Measurements from ENCODE around the gene DEPP1.

DNA sequence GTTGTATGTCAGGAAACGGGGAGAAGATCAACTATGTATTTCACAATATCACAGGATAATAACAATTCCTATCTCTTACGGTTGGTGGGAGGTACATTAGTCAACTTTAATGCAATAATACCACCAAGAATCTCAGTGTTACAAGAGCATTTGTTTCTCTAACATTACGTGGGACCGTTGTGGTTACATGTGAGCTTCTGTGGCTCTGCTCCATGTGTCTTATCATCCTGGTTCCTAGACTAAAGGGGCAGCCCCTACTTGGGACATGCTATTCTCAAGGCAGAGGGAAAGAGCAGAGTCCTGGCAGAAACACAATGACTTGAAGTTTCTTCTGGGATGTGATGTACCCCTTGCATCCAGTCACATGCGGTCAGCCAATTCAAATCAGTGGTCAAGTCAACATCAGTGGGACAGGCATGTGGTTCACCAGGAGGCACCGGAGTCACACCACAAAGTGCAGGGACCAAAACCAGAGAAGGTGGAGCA lies 19.6 kb upstream of the DEPP1 start:
- no peak for TF ChIP-seq POLR2A (IDR thresholded peaks at IDR 0.05)
- TF ChIP-seq, protein P1, sequence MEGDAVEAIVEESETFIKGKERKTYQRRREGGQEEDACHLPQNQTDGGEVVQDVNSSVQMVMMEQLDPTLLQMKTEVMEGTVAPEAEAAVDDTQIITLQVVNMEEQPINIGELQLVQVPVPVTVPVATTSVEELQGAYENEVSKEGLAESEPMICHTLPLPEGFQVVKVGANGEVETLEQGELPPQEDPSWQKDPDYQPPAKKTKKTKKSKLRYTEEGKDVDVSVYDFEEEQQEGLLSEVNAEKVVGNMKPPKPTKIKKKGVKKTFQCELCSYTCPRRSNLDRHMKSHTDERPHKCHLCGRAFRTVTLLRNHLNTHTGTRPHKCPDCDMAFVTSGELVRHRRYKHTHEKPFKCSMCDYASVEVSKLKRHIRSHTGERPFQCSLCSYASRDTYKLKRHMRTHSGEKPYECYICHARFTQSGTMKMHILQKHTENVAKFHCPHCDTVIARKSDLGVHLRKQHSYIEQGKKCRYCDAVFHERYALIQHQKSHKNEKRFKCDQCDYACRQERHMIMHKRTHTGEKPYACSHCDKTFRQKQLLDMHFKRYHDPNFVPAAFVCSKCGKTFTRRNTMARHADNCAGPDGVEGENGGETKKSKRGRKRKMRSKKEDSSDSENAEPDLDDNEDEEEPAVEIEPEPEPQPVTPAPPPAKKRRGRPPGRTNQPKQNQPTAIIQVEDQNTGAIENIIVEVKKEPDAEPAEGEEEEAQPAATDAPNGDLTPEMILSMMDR (IDR thresholded peaks at IDR 0.05), result no peak
